AG09309 (cell line): Measurements from ENCODE around the gene PARP8.

Experiments used
- DNase-seq: peaks from one replicate; pipeline ENCODE4 v3.0.0-alpha.2; 2010; ENCODE audit warnings: low read depth
- H3K4me3 ChIP-seq: 2 replicates; pipeline ENCODE4 v1.5.1; 2011; ENCODE audit warnings: mild to moderate bottlenecking, low read depth, low read length, moderate library complexity; ENCODE audit not compliant: control insufficient read depth
- TF ChIP-seq, protein P1 (sequence below): IDR thresholded peaks from 2 replicates; pipeline ENCODE4 v1.5.1; 2011; ENCODE audit warnings: mild to moderate bottlenecking, low read depth, low read length, inconsistent platforms; ENCODE audit not compliant: insufficient read depth, control insufficient read depth; ENCODE audit errors: missing control alignments

The PARP8 gene

DNA sequence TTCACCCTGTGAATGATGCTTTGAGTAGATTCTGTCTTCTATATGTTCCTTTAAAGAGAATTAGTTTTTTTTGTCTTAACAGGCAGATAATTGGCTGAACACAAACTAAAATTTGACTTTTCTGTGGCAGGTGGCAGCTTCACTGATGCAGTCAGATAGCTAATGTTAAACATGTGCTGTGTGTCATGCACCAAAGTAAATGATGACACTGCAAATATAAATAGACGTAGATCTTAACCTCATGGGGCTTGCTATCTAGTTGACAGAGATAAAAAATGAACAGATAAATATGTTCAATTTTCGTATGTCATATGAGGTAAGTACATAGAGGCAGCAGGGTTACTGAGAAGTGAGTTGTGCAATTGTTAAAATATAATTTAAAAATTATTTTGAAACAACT is 82.7 kb downstream of the PARP8 start:
- no peak overlapping the region for H3K4me3 ChIP-seq
- no peak for DNase-seq
- TF ChIP-seq, protein P1, sequence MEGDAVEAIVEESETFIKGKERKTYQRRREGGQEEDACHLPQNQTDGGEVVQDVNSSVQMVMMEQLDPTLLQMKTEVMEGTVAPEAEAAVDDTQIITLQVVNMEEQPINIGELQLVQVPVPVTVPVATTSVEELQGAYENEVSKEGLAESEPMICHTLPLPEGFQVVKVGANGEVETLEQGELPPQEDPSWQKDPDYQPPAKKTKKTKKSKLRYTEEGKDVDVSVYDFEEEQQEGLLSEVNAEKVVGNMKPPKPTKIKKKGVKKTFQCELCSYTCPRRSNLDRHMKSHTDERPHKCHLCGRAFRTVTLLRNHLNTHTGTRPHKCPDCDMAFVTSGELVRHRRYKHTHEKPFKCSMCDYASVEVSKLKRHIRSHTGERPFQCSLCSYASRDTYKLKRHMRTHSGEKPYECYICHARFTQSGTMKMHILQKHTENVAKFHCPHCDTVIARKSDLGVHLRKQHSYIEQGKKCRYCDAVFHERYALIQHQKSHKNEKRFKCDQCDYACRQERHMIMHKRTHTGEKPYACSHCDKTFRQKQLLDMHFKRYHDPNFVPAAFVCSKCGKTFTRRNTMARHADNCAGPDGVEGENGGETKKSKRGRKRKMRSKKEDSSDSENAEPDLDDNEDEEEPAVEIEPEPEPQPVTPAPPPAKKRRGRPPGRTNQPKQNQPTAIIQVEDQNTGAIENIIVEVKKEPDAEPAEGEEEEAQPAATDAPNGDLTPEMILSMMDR: no peak

DNA sequence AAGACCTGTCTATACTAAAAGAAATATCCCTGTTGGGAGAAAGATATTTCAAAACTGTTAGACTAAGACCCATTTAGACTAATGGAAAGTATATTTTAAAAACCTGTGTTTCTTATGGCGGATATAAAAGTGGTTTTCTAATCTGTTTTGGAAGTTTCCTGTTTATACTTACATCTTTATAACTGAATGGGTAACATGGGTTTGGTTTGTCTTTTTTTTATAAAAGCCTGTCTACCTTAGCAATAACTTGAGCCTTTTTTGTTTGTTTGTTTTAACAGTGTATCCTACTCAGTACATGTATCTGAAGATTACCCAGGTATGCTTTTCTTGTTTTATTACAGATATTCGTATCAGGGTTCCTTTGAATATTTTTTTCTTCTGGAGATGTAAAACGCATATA is 83.4 kb downstream of the PARP8 start:
- H3K4me3 ChIP-seq: no peak overlapping the region
- DNase-seq: no peak
- TF ChIP-seq, protein P1: no peak

DNA sequence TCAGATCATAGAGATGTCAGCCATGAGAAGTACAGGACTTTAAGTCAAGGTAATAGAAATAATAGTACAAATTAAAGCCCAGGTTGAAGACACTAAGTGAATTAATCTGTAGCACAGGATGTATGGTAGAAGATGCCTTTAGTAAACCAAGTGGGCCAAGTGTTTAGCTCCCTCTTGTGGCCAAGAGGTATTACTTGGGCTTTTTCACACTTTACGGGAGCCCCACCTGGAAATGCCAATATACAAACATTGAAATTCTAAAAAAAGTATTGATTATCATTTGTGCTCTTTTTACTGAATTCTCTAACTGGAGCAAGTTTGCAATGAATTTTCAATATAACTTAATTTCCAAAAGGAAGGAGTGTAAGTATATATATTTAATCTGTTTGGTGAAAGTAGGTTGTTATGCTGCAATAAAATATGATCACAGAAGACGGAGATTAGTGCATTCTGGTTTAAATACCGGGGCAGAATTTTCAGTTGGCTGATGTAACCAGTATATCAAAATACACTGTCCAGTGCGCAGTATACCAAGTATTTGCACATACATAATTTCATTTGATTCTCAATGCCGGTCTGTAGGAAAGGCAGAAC is 84.7 kb downstream of the PARP8 start:
- DNase-seq: peak; percentile 25
- TF ChIP-seq, protein P1: peak; percentile 79
- no peak overlapping the region for H3K4me3 ChIP-seq

DNA sequence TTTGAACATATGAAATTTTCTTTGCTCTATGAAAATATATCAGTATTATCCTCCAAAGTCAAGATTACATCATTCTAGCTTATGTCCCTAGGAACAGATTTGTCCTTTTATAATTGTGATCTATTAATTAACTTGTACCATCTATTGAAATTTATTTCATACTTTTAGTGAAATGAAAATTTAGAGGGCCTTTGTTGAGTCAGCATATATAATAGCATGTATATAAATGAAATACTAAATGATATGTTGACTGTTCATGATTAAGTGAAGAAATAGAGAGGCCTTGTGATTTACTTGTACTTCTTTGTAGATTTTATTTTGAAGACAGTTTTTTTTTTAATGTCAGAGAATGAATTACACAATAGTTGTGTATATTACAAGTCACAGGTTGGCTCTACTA is 86.4 kb downstream of the PARP8 start:
- H3K4me3 ChIP-seq: no peak overlapping the region
- DNase-seq: no peak
- TF ChIP-seq, protein P1: no peak

DNA sequence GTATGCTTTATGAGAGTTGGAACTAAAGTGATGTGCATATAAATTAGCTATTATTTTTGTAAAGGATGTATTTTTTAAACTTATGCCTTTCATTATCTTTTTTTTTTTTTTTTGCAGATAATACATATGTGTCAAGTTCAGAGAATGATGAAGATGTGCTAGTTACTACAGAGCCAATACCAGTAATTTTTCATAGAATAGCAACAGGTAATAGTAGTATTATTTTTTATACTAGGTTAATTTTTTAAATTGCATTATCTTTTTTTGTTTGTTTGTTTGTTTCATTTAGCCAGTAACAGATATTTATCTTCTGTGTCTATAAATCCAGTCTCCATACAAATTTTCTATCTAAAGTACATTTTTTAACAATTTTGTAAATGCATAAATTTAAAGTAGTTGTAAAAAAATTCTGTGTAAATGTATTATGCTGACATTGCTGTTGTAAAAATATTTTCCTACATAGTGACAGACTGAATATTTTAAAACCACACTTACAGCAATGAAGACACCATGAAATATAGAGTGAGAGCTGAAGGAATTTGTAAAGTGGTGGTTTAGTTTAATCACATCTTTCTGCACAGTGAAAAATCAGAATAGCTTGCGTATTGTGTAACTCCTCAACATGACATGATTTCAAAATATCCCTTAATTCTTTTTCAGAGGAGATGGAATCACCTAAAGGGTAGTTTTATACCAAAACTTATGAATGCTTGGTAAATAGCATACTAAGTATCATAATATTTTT is 93.3 kb downstream of the PARP8 start:
- no peak overlapping the region for H3K4me3 ChIP-seq
- DNase-seq: no peak
- TF ChIP-seq, protein P1: no peak

DNA sequence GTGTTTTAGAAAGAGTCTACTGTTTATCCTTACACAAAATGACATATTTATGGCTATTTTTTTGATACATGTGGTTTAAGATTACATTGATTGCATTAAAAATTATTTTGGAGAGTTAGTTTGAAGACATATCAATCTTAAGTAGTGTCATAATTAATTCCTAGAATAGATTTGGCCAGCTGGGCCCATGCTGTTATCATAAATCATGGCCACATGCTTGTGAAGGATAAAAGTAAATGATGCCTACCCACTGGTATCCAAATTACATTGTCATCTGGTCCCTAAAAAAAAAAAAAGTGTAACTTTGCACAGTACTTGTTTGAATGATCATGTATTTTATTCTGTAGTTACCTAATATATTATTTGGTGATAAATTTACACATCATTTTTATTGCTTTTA is 96.9 kb downstream of the PARP8 start:
- no peak overlapping the region for H3K4me3 ChIP-seq
- TF ChIP-seq, protein P1: no peak
- no peak for DNase-seq

DNA sequence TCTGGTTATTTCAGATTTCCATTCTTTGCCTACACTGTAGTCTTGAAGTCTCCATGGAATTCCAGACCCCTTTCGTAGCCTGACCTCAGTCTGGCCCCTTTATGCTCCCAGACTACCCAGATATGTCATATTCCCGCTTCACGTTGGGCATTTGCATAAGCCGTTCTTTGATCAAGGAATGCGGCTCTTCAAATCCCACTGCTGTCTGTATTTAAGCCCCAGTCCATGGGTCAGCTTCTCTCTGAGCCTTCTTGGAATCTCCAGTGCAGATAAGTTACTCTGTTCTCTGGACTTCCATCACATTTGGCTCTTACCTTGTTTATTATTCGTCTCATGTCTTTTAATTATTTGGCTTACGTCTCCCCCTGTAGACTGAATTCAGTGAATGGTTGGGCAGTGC is 97.4 kb downstream of the PARP8 start:
- no peak for DNase-seq
- TF ChIP-seq, protein P1: no peak

More for the DNA sequence above, 97.4 kb downstream of the PARP8 start:
- H3K4me3 ChIP-seq: no peak overlapping the region
